H9 (cell line): ENCODE data around the gene KCNC2. TPM values are rescaled to one million over a fixed set of nuclear protein-coding genes. Genes with fewer than 3 reads are reported as not detected.

Experiments
- DNase-seq: peaks from one replicate; pipeline ENCODE4 v3.0.0-alpha.2; 2017
- H2AFZ ChIP-seq: one replicate; pipeline ENCODE4 v1.6.1; 2013; ENCODE audit warnings: mild to moderate bottlenecking, low read length, control low read depth, moderate library complexity
- H2AK5ac ChIP-seq: 2 replicates; pipeline ENCODE4 v1.6.1; 2013; ENCODE audit warnings: low read length, control low read depth, mixed read lengths; ENCODE audit not compliant: insufficient read length
- H2BK120ac ChIP-seq: one replicate; pipeline ENCODE4 v1.6.1; 2013; ENCODE audit warnings: low read depth, mild to moderate bottlenecking, low read length, control low read depth, inconsistent platforms; ENCODE audit not compliant: poor library complexity, severe bottlenecking
- H2BK12ac ChIP-seq: 2 replicates; pipeline ENCODE4 v1.6.1; 2013; ENCODE audit warnings: low read length, control low read depth, mixed read lengths, low read depth; ENCODE audit not compliant: insufficient read length
- H2BK15ac ChIP-seq: 2 replicates; pipeline ENCODE4 v1.6.1; 2013; ENCODE audit warnings: low read depth, low read length, control low read depth
- H2BK20ac ChIP-seq: one replicate; pipeline ENCODE4 v1.6.1; 2013; ENCODE audit warnings: low read depth, mild to moderate bottlenecking, low read length, control low read depth, inconsistent platforms; ENCODE audit not compliant: poor library complexity, severe bottlenecking
- H2BK5ac ChIP-seq: 2 replicates; pipeline ENCODE4 v1.6.1; 2013; ENCODE audit warnings: low read length, control low read depth, mixed read lengths; ENCODE audit not compliant: insufficient read length
- H3K14ac ChIP-seq: 2 replicates; pipeline ENCODE4 v1.6.1; 2013; ENCODE audit warnings: low read length, control low read depth; ENCODE audit not compliant: insufficient read depth
- H3K18ac ChIP-seq: 2 replicates; pipeline ENCODE4 v1.6.1; 2013; ENCODE audit warnings: low read depth, mild to moderate bottlenecking, mixed read lengths, low read length, control low read depth; ENCODE audit not compliant: insufficient read length
- H3K23ac ChIP-seq: 2 replicates; pipeline ENCODE4 v1.6.1; 2013; ENCODE audit warnings: low read length, control low read depth, mixed read lengths, low read depth; ENCODE audit not compliant: insufficient read length
- H3K23me2 ChIP-seq: 2 replicates; pipeline ENCODE4 v1.6.1; 2013; ENCODE audit warnings: low read depth, mild to moderate bottlenecking, mixed read lengths, low read length, control low read depth; ENCODE audit not compliant: insufficient read length, poor library complexity, severe bottlenecking
- H3K27ac ChIP-seq: 2 replicates; pipeline ENCODE4 v1.5.1; 2013; ENCODE audit warnings: low read length, control low read depth, mixed read lengths, low read depth; ENCODE audit not compliant: insufficient read length
- H3K27me3 ChIP-seq: 2 replicates; pipeline ENCODE4 v1.6.1; 2013; ENCODE audit warnings: low read length, control low read depth, inconsistent platforms; ENCODE audit not compliant: insufficient read depth
- H3K4ac ChIP-seq: 2 replicates; pipeline ENCODE4 v1.6.1; 2013; ENCODE audit warnings: low read depth, mild to moderate bottlenecking, control low read depth, inconsistent platforms, low read length, moderate library complexity
- H3K4me1 ChIP-seq: 2 replicates; pipeline ENCODE4 v1.6.1; 2013; ENCODE audit warnings: low read length, control low read depth, inconsistent platforms; ENCODE audit not compliant: insufficient read depth
- H3K4me2 ChIP-seq: 2 replicates; pipeline ENCODE4 v1.6.1; 2013; ENCODE audit warnings: low read length, control low read depth, mixed read lengths; ENCODE audit not compliant: insufficient read length, insufficient read depth
- H3K56ac ChIP-seq: 2 replicates; pipeline ENCODE4 v1.6.1; 2013; ENCODE audit warnings: low read depth, mild to moderate bottlenecking, mixed read lengths, low read length, control low read depth; ENCODE audit not compliant: insufficient read length
- H3K79me1 ChIP-seq: 2 replicates; pipeline ENCODE4 v1.6.1; 2013; ENCODE audit warnings: low read depth, mild to moderate bottlenecking, moderate library complexity, low read length, control low read depth, inconsistent platforms; ENCODE audit not compliant: insufficient read depth, poor library complexity, severe bottlenecking
- H3K79me2 ChIP-seq: 2 replicates; pipeline ENCODE4 v1.6.1; 2013; ENCODE audit warnings: low read length, control low read depth, inconsistent platforms; ENCODE audit not compliant: insufficient read depth
- H3K9ac ChIP-seq: 2 replicates; pipeline ENCODE4 v1.6.1; 2013; ENCODE audit warnings: low read length, control low read depth, mixed read lengths; ENCODE audit not compliant: insufficient read length; ENCODE audit errors: extremely low read depth
- H3K9me3 ChIP-seq: one replicate; pipeline ENCODE4 v1.6.1; 2013; ENCODE audit warnings: low read depth, low read length, inconsistent platforms; ENCODE audit not compliant: control insufficient read depth
- H3T11ph ChIP-seq: one replicate; pipeline ENCODE4 v1.6.1; 2013; ENCODE audit warnings: mild to moderate bottlenecking, low read length, control low read depth, inconsistent platforms
- H4K20me1 ChIP-seq: one replicate; pipeline ENCODE4 v1.6.1; 2013; ENCODE audit not compliant: control insufficient read depth, insufficient read length, insufficient read depth
- H4K5ac ChIP-seq: 2 replicates; pipeline ENCODE4 v1.6.1; 2013; ENCODE audit warnings: low read depth, mild to moderate bottlenecking, mixed read lengths, low read length, control low read depth; ENCODE audit not compliant: insufficient read length
- H4K8ac ChIP-seq: replicated peaks from 2 replicates; pipeline ENCODE4 v1.6.1; 2013; ENCODE audit warnings: low read length, control low read depth, mixed read lengths, low read depth; ENCODE audit not compliant: insufficient read length
- H4K91ac ChIP-seq: 2 replicates; pipeline ENCODE4 v1.6.1; 2013; ENCODE audit warnings: low read depth, mild to moderate bottlenecking, moderate library complexity, mixed read lengths, low read length, control low read depth; ENCODE audit not compliant: insufficient read length
- H3K27ac Mint-ChIP-seq, 3 experiments: 2 replicates in 2 of 3; 3 replicates in 1 of 3; pipeline ENCODE4 v1.8.0; 2020 to 2021; ENCODE audit warnings: mixed read lengths in 3 of 3, mild to moderate bottlenecking in 1 of 3, moderate library complexity in 1 of 3
- H3K27me3 Mint-ChIP-seq: 2 replicates; pipeline ENCODE4 v1.8.0; 2021; ENCODE audit warnings: low read depth, mild to moderate bottlenecking, moderate library complexity, mixed read lengths
- H3K36me3 Mint-ChIP-seq, 3 experiments: 2 replicates in 2 of 3; 3 replicates in 1 of 3; pipeline ENCODE4 v1.8.0; 2020 to 2021; ENCODE audit warnings: low read depth in 3 of 3, mixed read lengths in 3 of 3; ENCODE audit not compliant: insufficient read depth in 1 of 3
- H3K4me1 Mint-ChIP-seq, 2 experiments: 2 replicates each; pipeline ENCODE4 v1.8.0; 2020; ENCODE audit warnings: mixed read lengths in 2 of 2
- H3K4me3 Mint-ChIP-seq, 2 experiments: 2 replicates in 1 of 2; 3 replicates in 1 of 2; pipeline ENCODE4 v1.8.0; 2020 to 2021; ENCODE audit warnings: mild to moderate bottlenecking in 2 of 2, mixed read lengths in 2 of 2, moderate library complexity in 1 of 2
- H3K9me3 Mint-ChIP-seq, 2 experiments: 2 replicates in 1 of 2; 3 replicates in 1 of 2; pipeline ENCODE4 v1.8.0; 2020; ENCODE audit warnings: mild to moderate bottlenecking in 2 of 2, mixed read lengths in 2 of 2, moderate library complexity in 1 of 2
- CTCF ChIP-seq: fragments of 200-600 bp; sonication (generic); conservative IDR thresholded peaks from 3 replicates; pipeline ENCODE4 v1.8.0; 2021; ENCODE audit warnings: antibody characterized with exemption, mild to moderate bottlenecking
- WGBS: extraction: QIAGEN DNeasy Blood & Tissue Kit; methylation state at CpG from one replicate; pipeline ENCODE4 v1.1.7; 2013; ENCODE audit warnings: missing lambda C conversion rate, low lambda C conversion rate, mixed read lengths; ENCODE audit not compliant: insufficient read length; ENCODE audit errors: extremely low coverage; 5-methylcytosine and 5-hydroxymethylcytosine counted together
- total RNA-seq: library from RNA; stranded (reverse); gene quantifications from 2 replicates; pipeline ENCODE4 v1.2.1, GENCODE V29; 2021

The KCNC2 gene
- total RNA-seq, 1 experiment from 2014 or later = not detected

- H3K79me1 ChIP-seq = no peaks in the 10 kb centered on the region
- H2BK120ac ChIP-seq = no peak overlapping the region
- Mint-ChIP-seq H3K9me3 (peaks cover 0 to 4% of the 10 kb centered on the region in 2 experiments; a peak in 2 of 5 replicates), H3K4me1 (no peaks in the 10 kb centered on the region), H3K27me3 (no peaks in the 10 kb centered on the region), H3K27ac (no peak overlapping the region), H3K36me3 (no peaks in the 10 kb centered on the region), H3K4me3 (no peak overlapping the region)
- H4K5ac ChIP-seq = no peak overlapping the region
- H3K14ac ChIP-seq = no peak overlapping the region
- DNase-seq = no peak
- H4K20me1 ChIP-seq = no peaks in the 10 kb centered on the region
- H3K23me2 ChIP-seq = no peaks in the 10 kb centered on the region
- no peak overlapping the region for H3K4me2 ChIP-seq
- no peak overlapping the region for H3K9ac ChIP-seq
- no CpG with 5 or more reads among the region's 2 CpGs for WGBS
- no peak overlapping the region for H2BK15ac ChIP-seq
- H3K79me2 ChIP-seq = no peaks in the 10 kb centered on the region
- H3K56ac ChIP-seq = no peak overlapping the region
- H3K4ac ChIP-seq = no peak overlapping the region
- H3K27me3 ChIP-seq = no peaks in the 10 kb centered on the region
- H4K8ac ChIP-seq = no peak overlapping the region
- H2BK5ac ChIP-seq = no peak overlapping the region
- H3K23ac ChIP-seq = no peak overlapping the region
- no peaks in the 10 kb centered on the region for H3K4me1 ChIP-seq
- H2BK20ac ChIP-seq = no peak overlapping the region
- H3K27ac ChIP-seq = no peak overlapping the region
- H3K18ac ChIP-seq = no peak overlapping the region
- H3K9me3 ChIP-seq = no peaks in the 10 kb centered on the region
- no peak overlapping the region for H2BK12ac ChIP-seq
- no peak overlapping the region for H2AFZ ChIP-seq
- H2AK5ac ChIP-seq = no peak overlapping the region
- no peak overlapping the region for H3T11ph ChIP-seq
- H4K91ac ChIP-seq = no peak overlapping the region
- TF ChIP-seq CTCF = no peak
These were observed 209.5 kb downstream of the KCNC2 start for GRCh38 chr12:75000120-75000519.
